SJCRH30 (cell line): Measurements from ENCODE around the gene EXOSC10. TPM values are rescaled to one million over a fixed set of nuclear protein-coding genes. Genes with fewer than 3 reads are reported as not detected.
A peak's percentile ranks its signal among the peaks of the same experiment; 100 is the strongest.
"Not testable (repeated sequence)": the region's sequence is repeated elsewhere in the genome, so short reads cannot be mapped to it uniquely, and the experiment has no call there.

Experiments
- DNase-seq, 2 experiments: peaks; one replicate each; pipeline ENCODE4 v3.0.0-alpha.2; 2015 to 2020
- H3K27ac ChIP-seq: fragments of 250-450 bp; sonication (Bioruptor Pico); 2 replicates; pipeline ENCODE4 v1.5.1; 2020; ENCODE audit warnings: mild to moderate bottlenecking, moderate library complexity
- H3K27me3 ChIP-seq: fragments of 250-450 bp; sonication (Bioruptor Pico); 2 replicates; pipeline ENCODE4 v1.5.1; 2020; ENCODE audit warnings: mild to moderate bottlenecking, moderate library complexity
- H3K36me3 ChIP-seq: fragments of 250-450 bp; sonication (Bioruptor Pico); 2 replicates; pipeline ENCODE4 v1.5.1; 2020; ENCODE audit warnings: mild to moderate bottlenecking, moderate library complexity
- H3K4me1 ChIP-seq: fragments of 250-450 bp; sonication (Bioruptor Pico); 2 replicates; pipeline ENCODE4 v1.5.1; 2020; ENCODE audit warnings: mild to moderate bottlenecking, moderate library complexity
- H3K4me3 ChIP-seq: fragments of 250-450 bp; sonication (Bioruptor Pico); 2 replicates; pipeline ENCODE4 v1.5.1; 2020; ENCODE audit warnings: mild to moderate bottlenecking, moderate library complexity
- H3K9me3 ChIP-seq: fragments of 250-450 bp; sonication (Bioruptor Pico); replicated peaks from 2 replicates; pipeline ENCODE4 v1.5.1; 2020; ENCODE audit warnings: mild to moderate bottlenecking, moderate library complexity
- total RNA-seq: library from RNA; depleted of rRNA; stranded (reverse); fragments of >200 nt; shearing (Covaris generic); gene quantifications from 2 replicates; pipeline ENCODE4 v1.2.3, GENCODE V29; 2014

EXOSC10 gene
- total RNA-seq, 1 experiment from 2014 or later, result 97.5 TPM

GRCh38 chr1:11073398-11073797 lies 26.3 kb downstream of the EXOSC10 start:
- H3K36me3 ChIP-seq, result peaks cover 81% of the 10 kb centered on the region
- not testable (repeated sequence) for H3K27ac ChIP-seq, H3K9me3 ChIP-seq, H3K4me1 ChIP-seq, DNase-seq, H3K4me3 ChIP-seq, H3K27me3 ChIP-seq

GRCh38 chr1:11072216-11072917 lies 27.3 kb downstream of the EXOSC10 start:
- Histone ChIP-seq H3K9me3 (no peaks in the 10 kb centered on the region), H3K27ac (peak overlapping the region; percentile 46), H3K36me3 (peaks cover 85% of the 10 kb centered on the region), H3K27me3 (no peaks in the 10 kb centered on the region), H3K4me1 (no peaks in the 10 kb centered on the region), H3K4me3 (no peak overlapping the region)
- peak in 1 of 2 experiments; percentile 50 for DNase-seq

GRCh38 chr1:11071463-11072215 lies 28.0 kb downstream of the EXOSC10 start:
- Histone ChIP-seq H3K4me3 (no peak overlapping the region), H3K4me1 (no peaks in the 10 kb centered on the region), H3K9me3 (no peaks in the 10 kb centered on the region), H3K27me3 (no peaks in the 10 kb centered on the region), H3K27ac (peak overlapping the region; percentile 46), H3K36me3 (peaks cover 84% of the 10 kb centered on the region)
- peak in 1 of 2 experiments; percentile 50 for DNase-seq

- peaks cover 84% of the 10 kb centered on the region for H3K36me3 ChIP-seq
- H3K27ac ChIP-seq, result no peak overlapping the region
- DNase-seq, result no peak
- H3K9me3 ChIP-seq, result no peaks in the 10 kb centered on the region
- H3K27me3 ChIP-seq, result no peaks in the 10 kb centered on the region
- no peaks in the 10 kb centered on the region for H3K4me1 ChIP-seq
- no peak overlapping the region for H3K4me3 ChIP-seq
Observed at GRCh38 chr1:11070876-11071275, 28.8 kb downstream of the EXOSC10 start.

- Histone ChIP-seq H3K4me1 (no peaks in the 10 kb centered on the region), H3K9me3 (no peaks in the 10 kb centered on the region), H3K4me3 (no peak overlapping the region), H3K27me3 (no peaks in the 10 kb centered on the region), H3K27ac (no peak overlapping the region), H3K36me3 (peaks cover 76% of the 10 kb centered on the region)
- no peak for DNase-seq
Observed at GRCh38 chr1:11068600-11069473, 30.8 kb downstream of the EXOSC10 start.

GRCh38 chr1:11067716-11068599 lies 31.7 kb downstream of the EXOSC10 start:
- no peaks in the 10 kb centered on the region for H3K27me3 ChIP-seq
- no peak overlapping the region for H3K27ac ChIP-seq
- peaks cover 70% of the 10 kb centered on the region for H3K36me3 ChIP-seq
- no peaks in the 10 kb centered on the region for H3K9me3 ChIP-seq
- H3K4me3 ChIP-seq, result no peak overlapping the region
- H3K4me1 ChIP-seq, result no peaks in the 10 kb centered on the region
- DNase-seq, result no peak

GRCh38 chr1:11065796-11066195 lies 33.9 kb downstream of the EXOSC10 start:
- H3K36me3 ChIP-seq, result peaks cover 54% of the 10 kb centered on the region
- H3K9me3 ChIP-seq, result no peaks in the 10 kb centered on the region
- no peak overlapping the region for H3K27ac ChIP-seq
- DNase-seq, result no peak
- H3K27me3 ChIP-seq, result no peaks in the 10 kb centered on the region
- H3K4me3 ChIP-seq, result no peak overlapping the region
- no peaks in the 10 kb centered on the region for H3K4me1 ChIP-seq

- no peak for DNase-seq
- Histone ChIP-seq H3K27ac (no peak overlapping the region), H3K36me3 (peaks cover 48% of the 10 kb centered on the region)
Observed at GRCh38 chr1:11064942-11065341, 34.7 kb downstream of the EXOSC10 start.

GRCh38 chr1:11063937-11064537 lies 35.6 kb downstream of the EXOSC10 start:
- not testable (repeated sequence) for H3K4me3 ChIP-seq, H3K27me3 ChIP-seq, H3K9me3 ChIP-seq, H3K4me1 ChIP-seq, H3K27ac ChIP-seq, DNase-seq
- peaks cover 41% of the 10 kb centered on the region for H3K36me3 ChIP-seq

More at GRCh38 chr1:11064942-11065341, 34.7 kb downstream of the EXOSC10 start:
- Histone ChIP-seq H3K4me1 (no peaks in the 10 kb centered on the region), H3K9me3 (no peaks in the 10 kb centered on the region), H3K4me3 (no peak overlapping the region), H3K27me3 (no peaks in the 10 kb centered on the region)

GRCh38 chr1:11062965-11063401 lies 36.7 kb downstream of the EXOSC10 start:
- H3K36me3 ChIP-seq, result peaks cover 35% of the 10 kb centered on the region
- no peaks in the 10 kb centered on the region for H3K27me3 ChIP-seq
- H3K27ac ChIP-seq, result no peak overlapping the region
- no peak overlapping the region for H3K4me3 ChIP-seq
- H3K4me1 ChIP-seq, result no peaks in the 10 kb centered on the region
- DNase-seq, result no peak
- H3K9me3 ChIP-seq, result no peaks in the 10 kb centered on the region

- DNase-seq, result no peak
- Histone ChIP-seq H3K9me3 (no peaks in the 10 kb centered on the region), H3K27ac (no peak overlapping the region), H3K4me1 (no peaks in the 10 kb centered on the region), H3K27me3 (no peaks in the 10 kb centered on the region), H3K36me3 (peaks cover 31% of the 10 kb centered on the region), H3K4me3 (no peak overlapping the region)
Observed at GRCh38 chr1:11061652-11062365, 37.9 kb downstream of the EXOSC10 start.

- Histone ChIP-seq H3K4me1 (no peaks in the 10 kb centered on the region), H3K27me3 (no peaks in the 10 kb centered on the region), H3K4me3 (peak within 1 kb of the TSS; percentile 74), H3K9me3 (no peaks in the 10 kb centered on the region), H3K27ac (peak within 1 kb of the TSS; percentile 51), H3K36me3 (peaks cover 24% of the 10 kb centered on the region)
- peak; percentile 89 to 93 for DNase-seq
Observed at GRCh38 chr1:11059968-11060830, 39.5 kb downstream of the EXOSC10 start, which contains the start of gene SRM. TSS of gene SRM (minus strand) at chr1:11060018. CDS start at chr1:11059943, 75 bp downstream.
